Lung (tissue), 12 donors: ENCODE measurements around the gene DHX9. TPM values are rescaled to one million over a fixed set of nuclear protein-coding genes. Genes with fewer than 3 reads are reported as not detected.

Experiments
- ATAC-seq: fragments of 200-7000 bp; cut with Tn5 transposase; one replicate; pipeline ENCODE4 v1.9.1; 2020; ENCODE audit warnings: moderate number of reproducible peaks; ENCODE audit not compliant: insufficient read depth, low FRiP score
- DNase-seq, 3 donors: peaks; one replicate each; pipeline ENCODE4 v3.0.0-alpha.2; 2013 to 2017
- H3K27ac ChIP-seq, 2 donors: one replicate each; pipeline ENCODE4 v1.5.1; 2013; ENCODE audit warnings: mild to moderate bottlenecking in 2 of 2, moderate library complexity in 2 of 2, control low read depth in 1 of 2, inconsistent platforms in 1 of 2, low read depth in 1 of 2, low read length in 1 of 2
- H3K27me3 ChIP-seq, 3 donors: one replicate each; pipeline ENCODE4 v1.5.1; 2013; ENCODE audit warnings: low read length in 2 of 3; ENCODE audit not compliant: control insufficient read depth in 3 of 3, insufficient read depth in 3 of 3
- H3K36me3 ChIP-seq, 4 donors: one replicate each; pipeline ENCODE4 v1.5.1; 2013; ENCODE audit warnings: low read length in 4 of 4, mild to moderate bottlenecking in 1 of 4, moderate library complexity in 1 of 4; ENCODE audit not compliant: control insufficient read depth in 4 of 4, insufficient read depth in 4 of 4
- H3K4me1 ChIP-seq, 5 donors: one replicate each; pipeline ENCODE4 v1.5.1; 2013; ENCODE audit warnings: low read length in 5 of 5, mild to moderate bottlenecking in 2 of 5, moderate library complexity in 1 of 5; ENCODE audit not compliant: control insufficient read depth in 5 of 5, insufficient read depth in 5 of 5
- H3K4me3 ChIP-seq: one replicate; pipeline ENCODE4 v1.5.1; 2013; ENCODE audit warnings: mild to moderate bottlenecking, control low read depth, moderate library complexity
- H3K9ac ChIP-seq, 2 donors: one replicate each; pipeline ENCODE4 v1.5.1; 2013; ENCODE audit warnings: low read length in 2 of 2, control low read depth in 1 of 2; ENCODE audit not compliant: insufficient read depth in 1 of 2
- H3K9me3 ChIP-seq, 4 donors: one replicate each; pipeline ENCODE4 v1.5.1; 2013; ENCODE audit warnings: low read length in 3 of 4, mild to moderate bottlenecking in 1 of 4, moderate library complexity in 1 of 4; ENCODE audit not compliant: control insufficient read depth in 4 of 4, insufficient read depth in 3 of 4
- WGBS, 2 donors: extraction: QIAGEN DNeasy Blood & Tissue Kit; methylation state at CpG; one replicate each; pipeline ENCODE4 v1.1.7; 2013; 5-methylcytosine and 5-hydroxymethylcytosine counted together
- polyA plus RNA-seq, 2 donors: library from polyadenylated mRNA; stranded (reverse); fragments of 200-250 nt; gene quantifications; one replicate each; pipeline ENCODE4 v1.2.1, GENCODE V29; 2013
- total RNA-seq, 2 donors: library from RNA; depleted of rRNA in 1 of 2; stranded (reverse); fragments of >200 nt in 1 of 2; gene quantifications; one replicate each; pipeline ENCODE4 v1.2.1, GENCODE V29; 2014 to 2021
- TF ChIP-seq, protein P1 (sequence below): IDR thresholded peaks from 2 replicates; pipeline ENCODE4 v1.5.1; 2012; ENCODE audit warnings: mild to moderate bottlenecking; ENCODE audit errors: control extremely low read depth, extremely low read depth
- donor health status: control.
- donor health status: control.
- donor health status: Bipolar disorder and iron deficiency.
- donor health status: healthy.
- donor health status: DM: yes; HTN: yes; CAD: no.

Gene DHX9
- total and polyA plus RNA-seq, 4 donors, result 55.5 to 157 (median 114) TPM

DNA sequence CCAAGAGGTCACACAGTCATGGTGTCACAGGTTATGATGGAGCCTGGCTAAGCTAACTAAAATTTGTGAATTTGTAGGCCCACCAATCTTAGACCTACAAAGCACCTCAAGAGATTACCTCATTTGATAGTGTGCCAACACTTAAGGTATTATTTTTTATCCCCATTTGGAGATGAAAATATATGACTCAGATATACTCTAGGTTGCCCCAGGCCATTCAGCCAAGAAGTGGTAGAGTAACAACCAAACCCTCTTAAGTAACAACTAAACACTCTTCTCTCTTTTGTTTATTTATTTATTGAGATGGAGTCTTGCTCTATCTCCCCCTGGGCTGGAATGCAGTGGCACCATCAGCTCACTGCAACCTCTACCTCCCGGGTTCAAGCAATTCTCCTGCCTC is 35.3 kb upstream of the DHX9 start:
- TF ChIP-seq, protein P1, sequence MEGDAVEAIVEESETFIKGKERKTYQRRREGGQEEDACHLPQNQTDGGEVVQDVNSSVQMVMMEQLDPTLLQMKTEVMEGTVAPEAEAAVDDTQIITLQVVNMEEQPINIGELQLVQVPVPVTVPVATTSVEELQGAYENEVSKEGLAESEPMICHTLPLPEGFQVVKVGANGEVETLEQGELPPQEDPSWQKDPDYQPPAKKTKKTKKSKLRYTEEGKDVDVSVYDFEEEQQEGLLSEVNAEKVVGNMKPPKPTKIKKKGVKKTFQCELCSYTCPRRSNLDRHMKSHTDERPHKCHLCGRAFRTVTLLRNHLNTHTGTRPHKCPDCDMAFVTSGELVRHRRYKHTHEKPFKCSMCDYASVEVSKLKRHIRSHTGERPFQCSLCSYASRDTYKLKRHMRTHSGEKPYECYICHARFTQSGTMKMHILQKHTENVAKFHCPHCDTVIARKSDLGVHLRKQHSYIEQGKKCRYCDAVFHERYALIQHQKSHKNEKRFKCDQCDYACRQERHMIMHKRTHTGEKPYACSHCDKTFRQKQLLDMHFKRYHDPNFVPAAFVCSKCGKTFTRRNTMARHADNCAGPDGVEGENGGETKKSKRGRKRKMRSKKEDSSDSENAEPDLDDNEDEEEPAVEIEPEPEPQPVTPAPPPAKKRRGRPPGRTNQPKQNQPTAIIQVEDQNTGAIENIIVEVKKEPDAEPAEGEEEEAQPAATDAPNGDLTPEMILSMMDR, result no peak

DNA sequence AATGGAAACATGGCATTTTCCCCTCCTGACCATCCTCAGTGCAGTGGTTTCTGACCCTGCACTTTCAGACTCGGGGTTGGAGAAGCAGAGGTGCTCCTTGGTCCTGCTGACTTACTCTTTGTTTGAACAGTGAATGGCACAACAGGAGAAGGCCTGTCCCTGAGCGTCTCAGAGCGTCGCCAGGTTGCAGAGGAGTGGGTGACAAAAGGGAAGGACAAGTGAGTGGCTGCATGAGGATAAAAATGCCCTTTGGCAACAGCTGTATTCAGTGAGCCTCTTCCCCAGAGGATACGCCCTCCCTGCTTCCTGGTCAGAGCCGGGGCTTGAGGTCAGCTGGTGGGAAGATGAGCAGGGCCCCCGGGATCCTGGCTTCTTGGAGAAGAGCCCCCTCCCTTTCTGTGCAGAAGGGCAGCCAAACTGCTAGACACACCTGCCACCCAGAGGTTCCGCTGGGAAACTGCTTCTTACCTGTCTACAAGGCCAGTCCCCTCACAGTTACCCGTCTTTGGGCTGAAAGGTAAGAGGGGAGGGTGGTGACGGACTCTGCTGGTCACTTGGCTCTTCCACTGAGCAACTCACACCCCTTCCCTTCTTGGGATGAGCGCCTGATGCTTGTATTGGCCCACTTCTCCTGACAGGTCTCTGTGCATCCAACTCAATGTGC is 33.0 kb upstream of the DHX9 start:
- H3K36me3 ChIP-seq, result peaks cover 0 to 13% (median 0%) of the 10 kb centered on the region in 4 donors
- DNase-seq (no peak), ATAC-seq (no peak)

More for the DNA sequence above, 35.3 kb upstream of the DHX9 start:
- Histone ChIP-seq H3K9ac (no peak overlapping the region), H3K4me1 (no peaks in the 10 kb centered on the region), H3K27me3 (no peaks in the 10 kb centered on the region), H3K36me3 (peaks cover 0 to 13% (median 0%) of the 10 kb centered on the region in 4 donors), H3K4me3 (no peak overlapping the region), H3K9me3 (peaks cover 0 to 2% (median 0%) of the 10 kb centered on the region in 4 donors), H3K27ac (no peak overlapping the region)
- ATAC-seq, result no peak
- no peak for DNase-seq
- WGBS, 2 donors, result 86 to 98% methylated on average over 1 of the region's 1 CpG

DNA sequence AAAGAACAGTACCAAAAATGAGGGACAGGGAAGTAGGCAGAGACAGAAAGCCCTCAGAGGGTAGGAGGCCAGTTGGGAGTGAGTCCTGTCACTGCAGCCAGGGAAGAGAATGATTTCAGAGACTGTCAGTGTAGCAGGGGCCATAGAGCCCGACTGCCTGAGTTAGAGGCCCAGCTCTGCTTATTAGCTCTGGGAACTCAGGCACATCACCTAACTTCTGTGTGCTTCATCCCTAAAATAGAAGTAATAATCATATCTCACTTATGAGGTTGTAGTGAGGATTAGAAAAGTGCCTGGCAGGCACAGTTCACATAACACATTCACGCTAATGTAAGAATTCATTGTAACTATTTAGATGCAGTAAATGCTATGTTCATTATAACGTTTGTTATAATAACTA is 31.2 kb upstream of the DHX9 start:
- Histone ChIP-seq H3K27me3 (no peaks in the 10 kb centered on the region), H3K9ac (no peak overlapping the region), H3K4me1 (no peaks in the 10 kb centered on the region), H3K27ac (no peak overlapping the region), H3K4me3 (no peak overlapping the region), H3K36me3 (peaks cover 0 to 15% (median 0%) of the 10 kb centered on the region in 4 donors), H3K9me3 (peaks cover 0 to 2% (median 0%) of the 10 kb centered on the region in 4 donors)
- DNase-seq (no peak), ATAC-seq (no peak)
- TF ChIP-seq, protein P1, result no peak
- 81 to 93% methylated on average over 3 of the region's 3 CpGs for WGBS, 2 donors

More for the DNA sequence above, 33.0 kb upstream of the DHX9 start:
- 76% methylated on average over 11 of the region's 11 CpGs for WGBS, 2 donors
- TF ChIP-seq, protein P1, result no peak
- Histone ChIP-seq H3K27me3 (no peaks in the 10 kb centered on the region), H3K4me3 (no peak overlapping the region), H3K4me1 (no peaks in the 10 kb centered on the region), H3K27ac (no peak overlapping the region), H3K9me3 (peaks cover 0 to 2% (median 0%) of the 10 kb centered on the region in 4 donors), H3K9ac (no peak overlapping the region)
